ENCODE results near the gene HCK.

DNA sequence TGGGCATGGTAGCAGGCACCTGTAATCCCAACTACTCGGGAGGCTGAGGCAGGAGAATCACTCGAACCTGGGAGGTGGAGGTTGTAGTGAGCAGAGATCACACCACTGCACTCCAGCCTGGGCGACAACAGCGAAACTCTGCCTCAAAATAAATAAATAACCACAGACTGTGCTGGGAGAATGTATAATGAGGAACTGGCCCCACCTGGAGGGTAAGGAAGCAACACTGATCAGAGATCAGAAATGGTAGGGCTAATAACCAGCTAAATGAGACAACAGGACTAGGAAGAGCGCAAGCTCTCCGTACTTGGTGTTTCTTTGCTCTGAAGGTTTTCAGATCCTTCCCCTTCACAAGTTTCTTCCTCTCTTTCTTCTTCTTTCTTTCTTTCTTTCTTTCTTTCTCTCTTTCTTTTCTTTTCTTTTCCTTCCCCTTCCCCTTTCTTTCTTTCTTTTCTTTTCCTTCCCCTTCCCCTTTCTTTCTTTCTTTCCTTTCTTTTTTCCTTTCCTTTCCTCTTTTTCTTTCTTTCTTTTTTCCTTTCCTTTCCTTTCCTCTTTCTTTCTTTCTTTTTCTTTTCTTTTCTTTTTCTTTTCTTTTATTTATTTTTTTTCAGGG is 27.3 kb upstream of the HCK start:
- TF ChIP-seq CTCF (IDR thresholded peaks at IDR 0.05; ENCODE audit: low read length) (no peak), EZH2phosphoT487 (IDR thresholded peaks at IDR 0.05; ENCODE audit: low read length) (no peak), EZH2 (optimal IDR thresholded peaks at IDR 0.05; ENCODE audit: low read depth, low read length) (no peak)
